Adipocyte (in vitro differentiated cells): ENCODE results near the gene MICU1.

Experiments
- DNase-seq: peaks from one replicate; pipeline ENCODE4 v3.0.0-alpha.2; 2015; ENCODE audit warnings: low read depth
- H3K27me3 ChIP-seq: replicated peaks from 2 replicates; pipeline ENCODE4 v1.7.0; 2013; ENCODE audit warnings: mild to moderate bottlenecking, low read length, moderate library complexity; ENCODE audit not compliant: control insufficient read depth, insufficient read depth
- H3K36me3 ChIP-seq: 2 replicates; pipeline ENCODE4 v1.7.0; 2013; ENCODE audit warnings: low read length, mild to moderate bottlenecking, moderate library complexity; ENCODE audit not compliant: control insufficient read depth, insufficient read depth, severe bottlenecking
- H3K4me1 ChIP-seq: 2 replicates; pipeline ENCODE4 v1.7.0; 2013; ENCODE audit warnings: mild to moderate bottlenecking, low read length, moderate library complexity; ENCODE audit not compliant: control insufficient read depth, insufficient read depth
- H3K4me3 ChIP-seq: 2 replicates; pipeline ENCODE4 v1.7.0; 2013; ENCODE audit warnings: mild to moderate bottlenecking, low read length, moderate library complexity
- H3K9ac ChIP-seq: 2 replicates; pipeline ENCODE4 v1.7.0; 2013; ENCODE audit warnings: mild to moderate bottlenecking, low read length, moderate library complexity
- H3K9me3 ChIP-seq: 2 replicates; pipeline ENCODE4 v1.7.0; 2013; ENCODE audit warnings: mild to moderate bottlenecking, low read length, moderate library complexity; ENCODE audit not compliant: control insufficient read depth

The MICU1 gene

DNA sequence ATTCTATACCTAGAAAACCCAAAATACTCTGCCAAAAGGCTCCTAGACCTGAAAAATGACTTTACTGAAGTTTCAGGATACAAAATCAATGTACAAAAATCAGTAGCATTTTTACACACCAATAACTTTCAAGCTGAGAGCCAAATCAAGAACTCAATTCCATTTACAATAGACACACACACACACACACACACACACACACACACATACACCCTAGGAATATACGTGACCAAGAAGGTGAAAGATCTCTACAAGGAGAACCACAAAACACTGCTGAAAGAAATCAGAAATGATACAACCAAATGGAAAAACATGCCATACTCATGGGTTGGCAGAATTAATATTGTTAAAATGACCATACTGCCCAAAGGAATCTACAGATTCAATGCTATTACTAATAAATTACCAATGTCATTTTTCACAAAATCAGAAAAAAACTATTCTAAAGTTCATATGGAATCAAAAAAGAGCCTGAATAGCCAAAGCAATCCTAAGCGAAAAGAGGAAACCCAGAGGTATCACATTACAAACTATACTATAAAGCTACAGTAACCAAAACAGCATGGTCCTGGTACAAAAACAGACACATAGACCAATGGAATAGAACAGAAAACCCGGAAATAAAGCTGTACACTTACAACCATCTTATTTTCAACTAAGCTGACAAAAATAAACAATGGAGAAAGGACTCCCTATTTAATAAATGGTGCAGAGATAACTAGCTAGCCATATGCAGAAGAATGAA, 122.0 kb downstream of the MICU1 start:
- Histone ChIP-seq H3K4me3 (peak overlapping the region; percentile 31), H3K9me3 (peaks cover 6% of the 10 kb centered on the region), H3K27me3 (no peaks in the 10 kb centered on the region), H3K9ac (peak overlapping the region; percentile 68), H3K4me1 (peaks cover 15% of the 10 kb centered on the region), H3K36me3 (no peaks in the 10 kb centered on the region)
- DNase-seq: no peak

DNA sequence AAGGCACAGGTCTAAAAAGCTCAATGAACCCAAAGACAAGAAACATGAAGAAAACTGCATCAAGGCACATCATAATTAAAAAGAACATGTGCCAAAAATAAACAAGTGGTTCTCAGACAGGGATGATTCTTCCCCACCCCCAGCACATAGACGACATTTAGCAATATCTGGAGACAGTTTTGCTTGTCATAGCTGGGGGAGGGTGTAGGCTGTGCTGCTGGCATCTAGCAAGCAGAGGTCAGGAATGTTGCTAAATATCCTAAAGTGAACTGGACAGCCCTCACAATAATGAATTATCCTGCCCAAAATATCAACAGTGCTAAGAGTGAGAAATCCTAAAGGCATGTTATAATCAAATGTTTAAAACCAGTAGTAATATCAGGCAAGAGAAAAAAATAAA, 122.6 kb downstream of the MICU1 start:
- H3K9ac ChIP-seq: no peak overlapping the region
- DNase-seq: peak; percentile 75
- no peaks in the 10 kb centered on the region for H3K36me3 ChIP-seq
- H3K4me3 ChIP-seq: peak overlapping the region; percentile 42
- H3K27me3 ChIP-seq: no peaks in the 10 kb centered on the region
- peaks cover 15% of the 10 kb centered on the region for H3K4me1 ChIP-seq
- H3K9me3 ChIP-seq: peaks cover 6% of the 10 kb centered on the region

DNA sequence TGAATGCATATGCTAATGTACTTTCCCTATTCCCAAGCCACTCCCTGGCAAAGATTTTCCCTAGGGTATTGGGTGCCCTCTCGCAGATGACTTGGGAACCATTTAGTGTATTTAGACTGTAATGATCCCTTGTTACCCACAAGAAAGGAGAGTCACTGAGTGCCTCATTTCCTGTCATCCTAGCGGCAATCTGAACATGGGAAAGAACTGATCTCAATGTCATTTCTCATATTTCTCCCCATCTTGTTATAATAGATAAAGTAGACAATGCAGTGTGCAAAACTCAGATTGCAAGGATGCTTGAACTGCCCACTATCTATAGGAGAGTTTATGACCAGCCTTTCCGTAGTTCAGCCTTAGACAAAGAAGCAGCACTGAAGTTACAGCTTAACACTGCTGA, 123.3 kb downstream of the MICU1 start:
- H3K4me3 ChIP-seq: peak overlapping the region; percentile 42

DNA sequence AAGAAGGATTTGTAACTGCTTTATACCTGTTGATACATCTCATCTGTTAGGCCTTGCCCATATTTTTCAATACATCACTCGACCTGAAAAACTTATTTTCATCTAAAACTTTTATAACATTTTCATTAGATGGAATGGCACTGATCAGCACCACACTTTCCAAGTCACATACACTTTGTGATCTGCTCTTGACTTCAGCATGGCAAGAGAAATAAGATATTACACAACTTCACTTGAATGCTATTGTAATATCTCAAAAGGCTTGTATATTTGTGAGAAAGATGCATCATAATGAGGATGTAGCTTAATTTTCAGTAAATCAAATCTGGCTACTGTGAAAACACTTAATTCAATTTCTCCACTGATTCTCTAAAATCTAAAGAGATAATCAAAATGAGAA, 126.2 kb downstream of the MICU1 start:
- Histone ChIP-seq H3K36me3 (no peaks in the 10 kb centered on the region), H3K4me3 (no peak overlapping the region), H3K9me3 (peaks cover 6% of the 10 kb centered on the region), H3K9ac (no peak overlapping the region), H3K4me1 (peaks cover 15% of the 10 kb centered on the region), H3K27me3 (no peaks in the 10 kb centered on the region)
- DNase-seq: no peak

More for the DNA sequence above, 123.3 kb downstream of the MICU1 start:
- Histone ChIP-seq H3K4me1 (peaks cover 15% of the 10 kb centered on the region), H3K27me3 (no peaks in the 10 kb centered on the region), H3K9me3 (peaks cover 6% of the 10 kb centered on the region), H3K9ac (peak overlapping the region; percentile 2), H3K36me3 (no peaks in the 10 kb centered on the region)
- DNase-seq: no peak

DNA sequence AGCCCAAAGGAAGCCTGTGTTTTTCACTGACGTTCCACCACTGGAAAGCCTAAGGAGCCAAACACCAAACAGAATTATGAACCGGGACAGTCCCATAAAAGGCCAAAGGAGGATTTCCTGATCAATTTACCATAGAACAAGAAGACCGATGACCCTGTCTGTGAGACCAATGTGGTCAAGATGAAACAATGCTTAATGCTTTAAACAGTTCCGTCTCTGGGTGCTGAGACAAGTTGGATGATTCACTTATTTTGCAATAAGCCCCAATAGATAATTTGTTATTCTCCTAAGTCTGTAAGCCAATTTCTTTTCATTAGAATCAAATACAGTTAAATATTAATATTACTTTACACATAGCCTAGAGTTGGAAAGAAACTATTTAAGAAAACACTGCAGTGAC, 134.9 kb downstream of the MICU1 start:
- no peaks in the 10 kb centered on the region for H3K9me3 ChIP-seq
- no peaks in the 10 kb centered on the region for H3K36me3 ChIP-seq
- no peak overlapping the region for H3K9ac ChIP-seq
- no peak overlapping the region for H3K4me3 ChIP-seq
- no peak for DNase-seq
- H3K27me3 ChIP-seq: no peaks in the 10 kb centered on the region
- H3K4me1 ChIP-seq: peaks cover 6% of the 10 kb centered on the region

DNA sequence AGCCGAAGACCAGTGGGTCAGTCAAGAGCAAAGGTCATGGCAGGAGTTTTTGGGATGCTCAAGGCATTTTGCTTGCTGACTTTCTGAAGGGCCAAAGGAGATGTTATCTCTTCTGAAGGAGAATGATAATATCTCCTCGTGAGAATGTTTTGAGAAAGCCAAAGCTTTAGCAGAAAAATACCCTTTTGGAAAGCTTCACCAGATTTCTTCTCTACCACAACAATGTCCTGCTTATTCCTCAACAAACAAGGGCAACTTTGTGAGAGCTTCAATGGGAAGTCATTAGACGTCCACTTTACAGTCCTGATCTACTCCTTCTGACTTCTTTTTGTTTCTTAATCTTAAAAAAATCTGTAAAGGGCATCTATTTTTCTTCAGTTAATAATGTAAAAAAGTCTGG, 138.4 kb downstream of the MICU1 start:
- H3K4me1 ChIP-seq: peaks cover 6% of the 10 kb centered on the region
- H3K4me3 ChIP-seq: no peak overlapping the region
- H3K36me3 ChIP-seq: no peaks in the 10 kb centered on the region
- H3K9me3 ChIP-seq: no peaks in the 10 kb centered on the region
- no peak overlapping the region for H3K9ac ChIP-seq
- H3K27me3 ChIP-seq: no peaks in the 10 kb centered on the region
- no peak for DNase-seq

DNA sequence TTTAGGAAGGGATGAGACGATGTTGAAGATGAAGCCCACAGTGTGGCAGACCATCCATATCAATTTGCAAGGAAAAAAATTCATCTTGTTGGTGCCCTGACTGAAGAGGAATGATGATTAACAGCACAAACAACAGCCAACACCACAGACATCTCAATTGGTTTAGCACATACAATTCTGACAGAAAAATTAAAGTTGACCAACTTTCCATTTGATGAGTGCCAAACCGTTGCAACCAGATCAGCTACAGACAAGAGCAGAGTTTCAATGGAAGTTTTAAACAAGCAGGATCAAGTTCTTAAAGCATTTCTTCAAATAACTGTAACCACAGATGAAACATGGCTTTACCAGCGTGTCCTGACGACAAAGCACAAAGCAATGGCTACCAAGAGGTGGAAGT, 138.8 kb downstream of the MICU1 start:
- Histone ChIP-seq H3K4me1 (peaks cover 6% of the 10 kb centered on the region), H3K36me3 (no peaks in the 10 kb centered on the region), H3K27me3 (no peaks in the 10 kb centered on the region), H3K4me3 (no peak overlapping the region), H3K9me3 (no peaks in the 10 kb centered on the region), H3K9ac (no peak overlapping the region)
- no peak for DNase-seq

DNA sequence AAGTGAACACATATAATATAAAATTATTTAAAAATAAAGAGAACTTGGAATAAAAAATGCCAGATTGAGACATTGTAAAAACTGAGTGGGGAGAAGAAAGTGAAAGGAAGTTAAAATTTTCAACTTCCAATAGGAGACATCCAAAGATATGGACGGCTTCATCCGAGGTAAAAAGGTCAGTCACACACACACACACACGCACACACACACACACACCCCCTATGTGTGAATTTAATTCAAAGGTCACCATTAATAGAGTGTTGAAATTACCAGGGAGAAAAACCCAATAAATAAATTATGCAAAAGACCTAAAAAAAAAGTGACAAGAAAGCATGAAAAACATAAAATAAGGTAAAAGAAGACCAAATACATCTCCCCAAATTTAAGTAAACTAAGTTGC, 140.2 kb downstream of the MICU1 start:
- H3K9me3 ChIP-seq: no peaks in the 10 kb centered on the region
- no peak for DNase-seq
- H3K27me3 ChIP-seq: no peaks in the 10 kb centered on the region
- H3K4me3 ChIP-seq: no peak overlapping the region
- H3K36me3 ChIP-seq: no peaks in the 10 kb centered on the region
- peaks cover 3% of the 10 kb centered on the region for H3K4me1 ChIP-seq
- H3K9ac ChIP-seq: no peak overlapping the region

DNA sequence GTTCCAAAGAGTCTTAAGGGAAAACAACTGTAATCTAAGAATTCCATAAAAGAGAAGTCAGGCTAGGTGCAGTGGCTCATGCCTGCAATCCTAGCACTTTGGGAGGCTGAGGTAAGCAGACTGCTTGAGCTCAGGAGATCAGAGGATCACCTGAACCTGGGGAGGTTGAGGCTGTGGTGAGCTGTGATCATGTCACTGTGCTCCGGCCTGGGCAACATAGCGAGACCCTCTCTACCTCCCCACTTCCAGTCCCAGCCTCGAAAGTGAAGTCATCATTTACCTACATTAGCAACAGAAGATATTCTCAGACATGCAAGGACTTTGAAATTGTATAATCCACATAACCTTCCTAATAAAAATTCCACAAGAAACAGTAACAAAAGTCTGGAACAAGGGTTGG, 141.4 kb downstream of the MICU1 start:
- no peak overlapping the region for H3K4me3 ChIP-seq
- H3K36me3 ChIP-seq: no peaks in the 10 kb centered on the region
- H3K9me3 ChIP-seq: no peaks in the 10 kb centered on the region
- no peak for DNase-seq
- H3K9ac ChIP-seq: no peak overlapping the region
- H3K4me1 ChIP-seq: no peaks in the 10 kb centered on the region
- no peaks in the 10 kb centered on the region for H3K27me3 ChIP-seq

DNA sequence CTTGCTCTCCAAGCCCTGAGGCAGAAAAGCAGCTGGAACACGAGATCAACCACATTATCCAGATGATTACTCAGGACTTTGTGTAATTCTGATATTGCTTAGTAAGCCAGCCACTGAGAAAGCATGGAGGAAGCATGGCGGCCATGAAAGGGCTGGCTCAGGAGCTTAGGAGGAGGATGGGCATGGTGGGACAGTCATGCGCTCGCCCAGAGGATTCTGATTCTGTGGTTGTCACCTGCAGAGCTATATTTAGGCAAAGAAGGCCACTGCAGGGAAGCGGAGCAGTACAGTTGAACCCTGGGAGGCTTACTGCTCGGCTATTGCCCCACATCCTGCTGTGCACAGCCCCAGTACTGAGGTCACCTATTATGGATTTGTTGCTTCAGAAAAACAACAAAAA, 142.4 kb downstream of the MICU1 start:
- Histone ChIP-seq H3K27me3 (no peaks in the 10 kb centered on the region), H3K4me1 (no peaks in the 10 kb centered on the region), H3K9ac (no peak overlapping the region), H3K4me3 (no peak overlapping the region), H3K9me3 (no peaks in the 10 kb centered on the region), H3K36me3 (no peaks in the 10 kb centered on the region)
- peak; percentile 27 for DNase-seq

DNA sequence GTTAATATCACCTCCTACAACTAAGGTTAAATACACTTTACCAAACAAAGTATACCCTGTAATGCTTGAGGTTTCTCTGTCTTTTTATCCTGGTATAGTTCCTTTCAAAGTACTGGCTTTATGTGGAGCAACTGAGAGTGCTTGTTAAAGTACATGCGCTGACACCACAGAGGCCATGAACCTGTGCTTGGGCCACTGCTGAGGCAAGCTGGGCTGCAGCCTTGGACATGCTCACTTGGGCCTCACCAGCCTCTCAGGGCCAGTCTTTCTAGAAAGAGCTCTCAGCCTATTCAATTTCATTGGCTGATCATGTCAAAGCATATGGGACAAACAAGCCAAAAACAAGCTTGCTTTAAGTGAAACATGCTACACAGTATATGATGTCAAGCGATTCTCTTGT, 145.0 kb downstream of the MICU1 start:
- Histone ChIP-seq H3K27me3 (no peaks in the 10 kb centered on the region), H3K9ac (no peak overlapping the region)
- DNase-seq: no peak

DNA sequence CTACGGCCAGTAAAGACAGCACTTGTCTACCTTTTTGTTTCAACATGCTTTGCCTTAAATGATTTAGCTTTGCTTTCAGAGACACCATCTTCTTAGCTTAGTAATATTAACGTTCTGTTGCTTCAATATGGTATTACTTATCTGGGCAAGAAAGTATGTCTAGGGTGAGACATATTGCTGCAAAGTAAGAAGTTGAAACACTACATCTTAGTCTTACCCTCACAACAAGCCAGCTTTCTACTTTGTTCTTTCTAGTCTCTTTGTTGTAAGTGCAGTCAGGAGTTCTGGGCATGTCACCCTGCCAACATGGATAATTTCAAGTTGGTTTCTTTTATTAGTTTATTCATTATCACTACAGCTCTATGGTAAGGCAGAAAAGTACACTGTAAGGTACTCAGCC, 148.4 kb downstream of the MICU1 start:
- Histone ChIP-seq H3K27me3 (no peaks in the 10 kb centered on the region), H3K36me3 (peaks cover 22% of the 10 kb centered on the region), H3K4me1 (no peaks in the 10 kb centered on the region), H3K9me3 (no peaks in the 10 kb centered on the region), H3K9ac (no peak overlapping the region), H3K4me3 (no peak overlapping the region)
- no peak for DNase-seq

More for the DNA sequence above, 145.0 kb downstream of the MICU1 start:
- Histone ChIP-seq H3K4me3 (no peak overlapping the region), H3K9me3 (no peaks in the 10 kb centered on the region), H3K4me1 (no peaks in the 10 kb centered on the region), H3K36me3 (peaks cover 7% of the 10 kb centered on the region)
